NCI-H748 treated with DMSO at 0.1 percent for 48 hours (cell line): Measurements from ENCODE around the gene SCRN3.
"Not testable (repeated sequence)": the region's sequence is repeated elsewhere in the genome, so short reads cannot be mapped to it uniquely, and the experiment has no call there.

Experiments used
- DNase-seq: peaks from one replicate; lab custom pipeline; 2025; lab: John Stamatoyannopoulos, UW

SCRN3 gene, protein sequence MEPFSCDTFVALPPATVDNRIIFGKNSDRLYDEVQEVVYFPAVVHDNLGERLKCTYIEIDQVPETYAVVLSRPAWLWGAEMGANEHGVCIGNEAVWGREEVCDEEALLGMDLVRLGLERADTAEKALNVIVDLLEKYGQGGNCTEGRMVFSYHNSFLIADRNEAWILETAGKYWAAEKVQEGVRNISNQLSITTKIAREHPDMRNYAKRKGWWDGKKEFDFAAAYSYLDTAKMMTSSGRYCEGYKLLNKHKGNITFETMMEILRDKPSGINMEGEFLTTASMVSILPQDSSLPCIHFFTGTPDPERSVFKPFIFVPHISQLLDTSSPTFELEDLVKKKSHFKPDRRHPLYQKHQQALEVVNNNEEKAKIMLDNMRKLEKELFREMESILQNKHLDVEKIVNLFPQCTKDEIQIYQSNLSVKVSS

DNA sequence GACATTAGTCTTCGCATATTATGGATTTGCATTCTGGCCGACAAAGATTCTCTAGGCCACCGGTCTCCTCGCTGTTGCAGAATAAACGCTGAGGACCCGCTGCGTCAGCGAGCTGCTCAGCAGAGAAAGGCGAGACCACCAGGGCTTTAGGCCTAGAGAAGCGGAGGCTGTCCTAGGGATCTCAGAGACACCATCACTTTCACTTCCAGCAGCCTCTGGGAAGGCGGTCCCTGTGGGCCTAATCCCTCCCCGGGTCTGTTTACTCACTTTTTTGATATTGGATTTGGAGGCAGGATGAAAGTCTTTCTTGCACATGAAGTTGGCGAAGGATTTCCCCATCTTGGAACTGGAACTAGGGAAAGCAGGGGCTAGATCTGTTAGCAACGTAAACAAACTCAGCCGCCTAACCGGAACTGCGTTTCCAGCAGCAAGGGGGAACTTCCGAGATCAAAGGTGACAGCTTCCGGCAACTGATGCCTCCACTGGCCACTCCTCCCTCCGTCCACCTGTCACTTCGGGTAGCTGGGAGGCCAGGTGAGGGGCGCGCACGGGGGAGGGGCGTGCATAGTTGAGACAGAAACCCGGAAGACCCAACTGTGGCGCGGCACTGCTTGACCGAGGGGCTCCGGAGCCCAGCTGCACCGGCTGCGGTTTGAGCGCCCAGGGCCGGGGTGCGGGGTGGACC is at the start of gene SCRN3:
TSS of gene SCRN3 (plus strand) at position 447 of the 685 bp plus-strand sequence. CDS start 2,554 bp downstream, outside the sequence.
- peak; percentile 96 for DNase-seq

DNA sequence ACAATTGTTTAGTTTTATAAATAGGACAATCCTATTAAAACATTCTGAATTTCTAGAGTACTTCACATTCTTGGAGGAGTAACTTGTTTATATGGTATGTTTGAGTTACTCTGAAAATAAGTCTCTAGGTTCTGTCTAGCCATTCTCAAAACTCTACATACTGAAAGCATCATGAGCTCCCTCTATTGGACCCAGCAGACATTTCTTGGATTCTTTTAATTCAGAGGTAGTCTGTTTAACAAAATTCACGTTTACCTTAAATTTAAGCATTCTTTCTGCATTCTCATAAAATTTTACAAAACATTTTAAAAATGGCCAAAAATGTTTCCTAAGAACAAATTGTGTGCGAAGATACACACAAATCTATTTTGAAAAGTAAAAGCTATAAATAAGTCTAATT is 45.5 kb upstream of the SCRN3 start:
- DNase-seq = no peak

DNA sequence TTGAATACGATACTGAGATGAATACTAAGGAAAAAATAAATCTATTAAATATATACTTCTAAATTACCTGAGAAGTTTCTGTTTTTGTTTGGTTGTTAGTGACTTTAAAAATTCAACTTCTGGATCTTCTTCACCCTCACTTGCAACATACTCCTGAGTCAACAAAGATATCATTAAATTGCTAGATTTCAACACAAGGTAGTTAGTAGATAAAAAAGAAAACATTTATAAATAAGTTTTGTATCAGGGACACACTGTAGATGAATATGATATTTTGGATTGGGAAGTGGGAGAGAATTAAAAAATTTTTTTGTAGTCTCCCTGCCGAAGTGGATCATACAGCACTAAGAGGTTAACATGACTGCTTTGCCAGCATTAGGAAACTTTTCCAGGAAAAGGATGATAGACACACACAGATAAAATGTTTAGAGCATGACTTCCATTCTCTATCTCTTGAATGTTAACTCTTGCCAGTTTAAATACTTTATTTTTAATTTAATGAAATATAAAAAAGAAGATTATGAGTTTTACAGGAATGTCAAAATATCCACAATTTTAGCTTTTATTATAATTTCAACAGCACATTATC is 44.8 kb upstream of the SCRN3 start:
- DNase-seq = no peak

DNA sequence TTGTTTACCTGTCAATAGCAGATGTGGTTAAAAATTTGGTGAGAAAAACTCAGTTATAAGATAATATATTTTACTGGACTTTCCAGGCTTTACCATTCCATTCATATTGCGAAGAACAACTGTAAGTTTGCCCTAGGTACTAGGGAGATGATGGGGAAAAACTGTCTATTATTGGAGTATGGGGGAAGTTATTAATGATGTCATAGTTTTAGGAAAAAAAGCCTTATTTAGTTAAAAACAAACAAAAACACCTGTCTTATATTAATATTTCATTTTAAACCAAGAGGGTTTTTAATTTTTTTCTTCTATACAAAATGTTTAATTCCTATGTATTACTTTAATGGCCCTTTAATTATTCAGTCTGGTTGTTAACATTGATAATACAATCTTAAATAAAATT is 42.5 kb upstream of the SCRN3 start:
- no peak for DNase-seq

DNA sequence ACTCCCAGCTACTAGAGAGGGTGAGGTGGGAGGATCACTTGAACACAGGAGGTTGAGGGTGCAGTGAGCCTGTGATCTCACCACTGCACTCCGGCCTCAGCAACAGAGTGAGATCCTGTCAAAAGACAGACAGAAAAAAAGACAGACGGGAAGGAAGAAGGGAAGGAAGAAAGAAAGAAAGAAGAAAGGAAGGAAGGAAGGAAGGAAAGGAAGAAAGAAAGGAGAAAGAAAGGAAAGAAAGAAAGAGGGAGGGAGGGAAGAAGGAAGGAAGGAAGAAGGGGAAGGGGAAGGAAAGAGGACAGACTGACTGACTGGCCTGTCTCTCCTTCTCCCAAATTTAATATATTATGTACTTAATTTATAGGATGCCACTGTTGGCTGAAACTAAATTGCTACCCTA is 39.2 kb upstream of the SCRN3 start:
- DNase-seq = no peak

DNA sequence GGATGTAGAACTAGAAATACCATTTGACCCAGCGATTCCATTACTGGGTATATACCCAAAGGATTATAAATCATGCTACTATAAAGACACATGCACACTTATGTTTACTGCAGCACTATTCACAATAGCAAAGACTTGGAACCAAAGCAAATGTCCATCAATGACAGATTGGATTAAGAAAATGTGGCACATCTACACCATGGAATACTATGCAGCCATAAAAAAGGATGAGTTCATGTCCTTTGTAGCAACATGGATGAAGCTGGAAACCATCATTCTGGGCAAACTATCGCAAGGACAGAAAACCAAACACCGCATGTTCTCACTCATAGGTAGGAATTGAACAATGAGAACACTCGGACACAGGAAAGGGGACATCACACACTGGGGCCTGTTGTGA is 35.9 kb upstream of the SCRN3 start:
- not testable (repeated sequence) for DNase-seq

DNA sequence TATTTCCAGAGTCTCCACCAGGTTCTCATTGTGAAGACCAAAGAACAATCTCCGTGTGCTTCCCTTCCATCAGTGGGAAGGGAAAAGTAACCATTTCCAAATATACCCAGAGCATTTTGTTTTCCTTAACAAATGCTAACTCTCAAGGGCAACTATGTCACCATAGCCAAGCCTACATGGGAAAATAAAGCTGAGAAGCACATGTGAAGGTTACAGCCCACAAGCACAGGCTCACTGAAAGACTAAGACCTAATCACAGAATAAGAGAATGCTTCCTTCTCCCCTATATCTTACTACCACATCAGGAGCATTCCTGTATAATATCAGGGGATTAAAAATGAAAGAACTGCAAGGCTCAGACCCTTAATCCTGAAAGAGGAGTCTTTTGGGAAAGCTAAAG is 32.6 kb upstream of the SCRN3 start:
- no peak for DNase-seq

DNA sequence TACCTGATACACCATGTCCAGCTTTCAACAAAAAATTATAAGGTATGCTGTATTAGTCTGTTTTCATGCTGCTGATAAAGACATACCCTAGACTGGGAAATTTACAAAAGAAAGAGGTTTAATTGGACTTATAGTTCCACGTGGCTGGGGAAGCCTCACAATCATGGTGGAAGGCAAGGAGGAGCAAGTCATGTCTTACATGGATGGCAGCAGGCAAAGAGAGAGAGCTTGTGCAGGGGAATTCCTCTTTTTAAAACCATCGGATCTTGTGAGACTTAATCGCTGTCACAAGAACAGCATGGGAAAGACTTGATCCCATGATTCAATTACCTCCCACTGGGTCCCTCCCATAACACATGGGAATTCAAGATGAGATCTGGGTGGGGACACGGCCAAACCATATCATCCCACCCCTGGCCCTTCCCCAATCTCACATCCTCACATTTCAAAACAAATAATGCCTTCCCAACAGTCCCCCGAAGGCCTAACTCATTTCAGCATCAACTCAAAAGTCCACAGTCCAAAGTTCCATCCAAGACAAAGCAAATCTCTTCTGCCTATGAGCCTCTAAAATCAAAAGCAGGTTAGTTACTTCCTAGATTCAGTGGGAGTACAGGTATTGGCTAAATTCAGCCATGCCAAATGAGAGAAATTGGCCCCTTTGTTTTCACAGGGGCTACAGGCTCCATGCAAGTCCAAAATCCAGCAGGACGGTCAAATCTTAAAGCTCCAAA is 31.9 kb upstream of the SCRN3 start:
- not testable (repeated sequence) for DNase-seq

DNA sequence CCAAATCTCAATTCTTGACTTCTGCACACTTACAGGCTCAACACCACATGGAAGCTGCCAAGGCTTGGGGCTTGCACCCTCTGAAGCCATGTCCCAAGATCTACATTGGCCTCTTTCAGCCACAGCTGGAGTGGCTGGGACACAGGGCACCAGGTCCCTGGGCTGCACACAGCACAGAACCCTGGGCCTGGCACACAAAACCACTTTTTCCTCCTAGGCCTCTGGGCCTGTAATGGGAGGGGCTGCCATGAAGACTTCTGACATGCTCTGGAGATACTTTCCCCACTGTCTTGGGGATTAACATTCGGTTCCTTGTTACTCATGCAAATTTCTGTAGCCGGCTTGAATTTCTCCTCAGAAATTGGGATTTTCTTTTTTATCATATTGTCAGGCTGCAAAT is 30.9 kb upstream of the SCRN3 start:
- no peak for DNase-seq

DNA sequence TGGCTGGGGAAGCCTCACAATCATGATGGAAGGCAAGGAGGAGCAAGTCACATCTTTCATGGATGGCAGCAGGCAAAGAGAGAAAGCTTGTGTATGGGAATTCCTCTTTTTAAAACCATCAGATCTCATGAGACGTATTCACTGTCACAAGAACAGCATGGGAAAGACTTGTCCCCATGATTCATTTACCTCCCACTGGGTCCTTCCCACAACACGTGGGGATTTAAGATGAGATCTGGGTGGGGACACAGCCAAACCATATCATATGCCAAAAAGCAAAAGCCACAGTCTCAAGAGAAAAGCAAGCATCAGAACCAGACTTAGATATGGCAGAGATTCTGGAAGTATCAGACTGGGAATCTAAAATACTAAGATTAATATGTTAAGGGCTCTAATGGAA is 30.0 kb upstream of the SCRN3 start:
- no peak for DNase-seq

DNA sequence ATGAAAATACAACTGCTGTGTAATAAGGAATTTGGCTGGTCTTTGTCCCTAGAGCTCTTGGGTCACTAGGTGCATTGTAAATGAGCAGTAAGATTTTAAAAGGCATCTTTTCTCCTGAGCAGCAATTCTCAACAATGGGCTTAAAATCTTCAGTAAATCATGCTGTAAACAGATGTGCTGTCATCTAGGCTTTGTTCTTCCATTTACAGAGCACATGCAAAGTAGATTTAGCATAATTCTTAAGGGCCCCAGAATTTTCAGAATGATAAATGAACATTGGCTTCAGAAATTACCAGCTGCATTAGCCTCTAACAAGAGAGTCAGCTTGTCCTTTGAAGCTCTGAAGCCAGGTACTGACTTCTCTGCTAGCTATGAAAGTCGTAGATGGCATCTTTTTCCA is 26.8 kb upstream of the SCRN3 start:
- no peak for DNase-seq

DNA sequence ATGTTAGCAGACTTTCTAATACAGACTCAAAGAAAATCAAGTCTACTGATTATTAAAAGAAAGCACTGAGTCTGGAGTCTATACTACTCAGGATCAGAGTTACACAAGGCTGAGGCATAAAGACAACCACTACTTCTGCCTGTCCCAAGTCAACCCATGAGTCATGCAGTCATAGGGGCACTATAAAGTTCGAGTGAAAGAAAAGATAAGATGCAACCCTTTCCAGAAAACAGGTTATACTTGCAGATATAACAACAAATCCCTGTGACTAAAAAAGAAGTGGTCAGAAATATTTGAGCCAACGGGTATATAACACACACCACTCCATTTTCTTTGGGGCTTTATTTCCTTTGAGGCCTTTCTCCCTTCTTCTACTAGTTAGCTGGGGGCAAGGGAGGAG is 18.6 kb upstream of the SCRN3 start:
- DNase-seq = no peak

DNA sequence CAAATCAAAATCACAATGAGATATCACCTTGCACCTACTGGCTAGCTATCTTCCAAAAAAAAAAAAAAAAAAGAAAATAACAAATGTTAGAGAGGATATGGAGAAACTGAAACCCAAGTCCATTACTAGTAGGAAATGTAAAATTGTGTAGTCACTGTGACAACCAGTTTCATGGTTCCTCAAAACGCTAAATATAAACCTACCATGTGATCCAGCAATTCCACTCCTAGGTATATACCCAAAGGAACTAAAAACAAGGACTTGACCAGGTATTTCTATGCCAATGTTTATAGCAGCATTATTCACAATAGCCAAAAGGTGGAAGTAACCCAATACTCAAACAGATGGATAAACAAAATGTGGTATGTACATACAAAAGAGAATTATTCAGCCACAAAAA is 11.7 kb upstream of the SCRN3 start:
- no peak for DNase-seq

DNA sequence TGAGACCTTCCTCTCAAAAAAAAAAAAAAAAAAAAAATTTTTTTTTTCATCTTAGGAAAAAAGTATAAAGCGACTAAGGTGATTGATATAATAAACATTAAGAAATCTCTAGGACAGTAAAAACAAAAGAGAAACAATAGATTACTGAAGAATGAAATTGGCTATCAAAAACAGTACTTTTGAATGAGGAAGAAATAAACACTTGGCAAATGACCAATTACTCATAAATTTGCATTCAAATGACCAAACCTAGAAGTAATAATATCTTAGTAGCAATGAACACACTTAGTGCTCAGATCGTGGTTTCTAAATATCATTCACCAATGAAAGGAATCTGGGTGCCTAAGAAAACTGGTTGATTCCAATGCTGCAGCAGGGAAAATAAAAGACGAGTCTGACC is 10.3 kb upstream of the SCRN3 start:
- DNase-seq = no peak

DNA sequence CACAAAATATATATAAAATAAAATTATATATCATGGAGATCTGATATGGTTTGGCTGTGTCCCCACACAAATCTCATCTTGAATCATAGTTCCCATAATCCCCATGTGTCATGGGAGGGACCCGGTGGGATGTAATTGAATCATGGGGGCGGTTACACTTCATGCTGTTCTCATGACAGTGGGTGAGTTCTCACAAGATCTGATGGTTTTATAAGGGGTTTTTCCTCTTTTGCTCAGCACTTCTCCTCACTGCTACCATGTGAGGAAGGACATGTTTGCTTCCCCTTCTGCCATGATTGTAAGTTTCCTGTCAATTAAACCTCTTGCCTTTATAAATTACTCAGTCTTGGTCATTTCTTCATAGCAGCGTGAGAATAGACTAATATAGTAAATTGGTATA is 6.8 kb upstream of the SCRN3 start:
- not testable (repeated sequence) for DNase-seq

DNA sequence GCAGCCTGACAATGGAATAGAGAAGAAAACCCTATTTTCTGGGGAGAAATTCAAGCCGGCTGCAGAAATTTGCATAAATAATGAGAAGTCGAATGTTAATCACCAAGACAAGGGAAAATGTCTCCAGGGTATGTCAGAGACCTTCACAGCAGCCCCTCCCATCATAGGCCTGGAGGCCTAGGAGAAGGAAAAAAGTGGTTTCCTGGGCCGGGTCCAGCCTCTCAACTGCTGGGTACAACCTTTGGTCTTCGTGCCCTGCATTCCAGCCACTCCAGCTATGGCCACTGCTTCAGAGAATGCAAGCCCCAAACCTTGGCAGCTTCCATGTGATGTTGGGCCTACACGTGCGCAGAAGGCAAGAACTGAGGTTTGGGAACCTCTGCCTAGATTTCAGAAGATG is 6.0 kb upstream of the SCRN3 start:
- DNase-seq = no peak

DNA sequence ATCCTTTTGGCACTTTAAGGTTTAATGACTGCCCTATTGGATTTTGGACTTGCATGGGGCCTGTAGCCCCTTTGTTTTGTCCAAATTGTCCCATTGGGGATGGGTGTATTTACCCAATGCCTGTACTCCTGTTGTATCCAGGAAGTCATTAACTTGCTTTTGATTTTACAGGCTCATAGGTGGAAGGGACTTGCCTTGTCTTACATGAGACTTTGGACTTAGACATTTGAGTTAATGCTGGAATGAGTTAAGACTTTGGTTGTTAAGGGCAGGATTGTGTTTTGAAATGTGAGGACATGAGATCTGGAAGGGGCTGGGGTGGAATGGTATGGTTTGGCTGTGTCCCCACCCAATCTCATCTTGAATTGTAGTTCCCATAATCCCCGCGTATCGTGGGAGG is 5.2 kb upstream of the SCRN3 start:
- DNase-seq = not testable (repeated sequence)

DNA sequence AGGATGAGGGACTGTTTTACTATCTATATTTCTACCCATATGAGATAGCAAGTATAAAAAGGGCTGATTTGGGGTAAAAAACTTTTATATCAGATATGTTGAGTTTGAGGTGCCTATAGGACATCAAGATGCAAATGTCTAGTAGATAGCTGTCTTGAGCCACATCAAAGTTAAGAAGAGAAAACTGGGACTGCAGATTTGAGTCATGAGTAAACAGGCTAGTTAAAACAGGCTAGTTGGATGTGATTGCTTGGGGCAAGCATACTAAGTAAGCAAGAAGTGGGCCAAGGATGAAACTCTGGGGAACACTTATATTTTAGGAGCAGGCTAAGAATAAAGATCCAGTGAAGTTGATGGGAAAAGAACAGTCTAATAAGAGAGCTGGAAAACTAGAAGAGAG is 2.8 kb upstream of the SCRN3 start:
- no peak for DNase-seq

DNA sequence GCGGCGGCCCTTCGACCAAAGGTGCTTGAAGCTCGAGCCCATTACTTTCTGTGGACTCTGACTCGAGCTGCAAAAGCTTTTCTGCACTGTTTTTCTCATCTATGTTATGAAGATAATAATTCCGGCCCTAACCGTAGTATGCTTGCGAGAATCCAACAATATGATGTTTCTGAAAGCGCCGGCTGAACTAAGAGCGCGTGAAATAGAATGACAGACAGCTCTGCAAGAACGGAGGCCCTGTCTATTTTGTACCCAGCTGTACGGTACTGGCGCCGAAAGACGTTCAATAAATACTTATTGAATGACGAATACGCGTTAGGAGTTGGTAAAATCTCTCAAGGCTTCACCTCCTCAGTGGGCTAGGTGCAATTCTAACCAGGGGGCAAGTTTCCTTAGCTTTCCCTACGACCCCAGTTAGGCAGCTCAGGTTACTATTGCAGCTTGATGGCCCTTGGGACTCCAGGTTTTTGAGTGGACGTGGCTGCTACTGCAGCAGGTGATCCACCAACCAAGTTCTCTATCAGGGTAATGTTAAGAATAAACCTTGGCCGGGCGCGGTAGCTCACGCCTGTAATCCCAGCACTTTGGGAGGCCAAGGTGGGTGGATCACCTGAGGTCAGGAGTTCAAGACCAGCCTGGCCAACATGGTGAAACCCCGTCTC is 570 bp downstream of the SCRN3 start:
- DNase-seq = no peak

DNA sequence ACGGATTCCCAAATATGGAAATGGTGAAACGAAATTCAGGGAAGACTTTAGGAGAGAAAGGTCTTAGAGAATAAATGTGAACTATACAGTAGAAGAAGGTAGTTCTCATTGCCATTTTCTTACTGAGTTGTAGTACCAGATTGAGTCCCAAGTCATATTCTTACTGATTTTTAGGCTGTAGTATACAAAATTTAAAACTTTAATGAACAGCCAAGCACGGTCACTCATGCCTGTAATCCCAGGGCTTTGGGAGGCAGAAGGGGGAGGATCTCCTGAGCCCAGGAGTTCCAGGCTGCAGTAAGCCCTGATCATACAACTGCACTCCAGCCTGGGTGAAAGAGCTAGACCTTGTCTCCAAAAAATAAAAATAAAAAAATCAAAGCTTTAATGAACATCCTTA is 2.2 kb downstream of the SCRN3 start:
- DNase-seq = no peak

DNA sequence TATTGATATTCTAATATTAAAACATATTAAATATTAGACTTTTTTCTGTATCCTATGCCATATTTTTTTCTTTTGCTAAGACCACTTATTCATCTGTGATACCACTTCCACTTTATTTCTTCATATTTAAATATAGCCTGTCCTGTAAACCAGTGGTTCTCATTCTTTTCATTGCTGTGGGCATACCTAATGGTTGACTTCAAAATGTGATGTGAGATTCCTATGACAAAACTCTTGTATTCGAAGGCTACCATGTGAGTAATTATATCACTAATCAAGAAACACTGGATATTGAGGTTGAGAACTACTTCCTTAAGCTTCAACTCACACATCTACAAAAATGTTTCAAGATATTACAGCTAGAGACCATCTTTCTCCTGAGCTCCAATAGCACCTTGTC is 3.6 kb downstream of the SCRN3 start:
- no peak for DNase-seq

DNA sequence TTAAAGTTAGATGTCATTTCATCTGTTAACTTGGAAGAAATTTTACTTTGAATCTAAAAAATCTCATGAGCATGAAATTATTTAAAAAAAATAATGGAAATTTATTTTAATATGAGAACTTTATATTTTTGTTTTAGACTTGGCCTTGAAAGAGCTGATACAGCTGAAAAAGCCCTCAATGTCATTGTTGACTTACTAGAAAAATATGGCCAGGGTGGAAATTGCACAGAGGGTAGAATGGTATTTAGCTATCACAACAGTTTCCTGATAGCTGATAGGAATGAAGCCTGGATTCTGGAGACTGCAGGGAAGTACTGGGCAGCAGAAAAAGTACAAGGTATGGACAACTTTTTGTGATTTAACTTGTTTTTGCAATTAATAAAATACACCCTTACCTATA is 5.3 kb downstream of the SCRN3 start:
- DNase-seq = no peak
